ENCODE data around the gene GDPD2.

GDPD2 gene

DNA sequence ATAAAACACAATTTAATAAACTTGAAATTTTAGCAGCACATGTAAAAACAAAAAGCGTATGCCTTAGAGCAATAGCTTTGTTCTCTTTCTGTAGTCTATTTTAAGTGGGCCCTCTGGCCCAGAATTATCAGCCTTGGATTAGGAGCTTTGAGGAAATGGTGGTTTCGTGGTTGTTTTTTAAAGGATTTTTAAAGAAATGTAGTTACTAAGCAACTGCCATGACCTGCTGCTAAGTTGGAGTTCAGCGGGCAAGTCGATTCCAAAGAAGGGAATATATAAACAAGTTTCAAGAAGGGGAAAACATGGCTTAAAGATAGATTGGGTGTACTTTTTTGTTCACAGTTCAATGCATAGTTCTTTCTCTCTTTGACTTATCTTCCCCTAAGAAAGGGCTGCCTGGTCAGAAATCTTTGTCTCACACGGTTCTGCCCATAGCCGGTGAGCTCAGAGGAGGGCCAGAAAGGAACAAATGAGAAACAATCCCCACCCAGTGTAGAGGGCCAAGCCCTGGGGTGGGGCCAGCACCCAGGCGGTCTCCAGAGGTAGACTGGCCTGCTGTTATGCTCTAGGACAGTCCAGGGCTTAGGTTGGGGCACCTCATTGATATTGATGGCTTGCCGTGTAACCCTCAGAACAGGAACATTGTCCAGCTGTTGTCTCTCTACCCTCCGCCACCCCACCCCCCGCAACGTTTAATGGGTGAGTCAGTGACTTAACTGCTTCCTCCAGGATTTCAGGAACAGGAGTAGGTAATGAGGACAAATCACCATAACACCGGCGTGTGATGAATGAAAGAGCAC lies 54.0 kb downstream of the GDPD2 start:
- DNase-seq: no peak

DNA sequence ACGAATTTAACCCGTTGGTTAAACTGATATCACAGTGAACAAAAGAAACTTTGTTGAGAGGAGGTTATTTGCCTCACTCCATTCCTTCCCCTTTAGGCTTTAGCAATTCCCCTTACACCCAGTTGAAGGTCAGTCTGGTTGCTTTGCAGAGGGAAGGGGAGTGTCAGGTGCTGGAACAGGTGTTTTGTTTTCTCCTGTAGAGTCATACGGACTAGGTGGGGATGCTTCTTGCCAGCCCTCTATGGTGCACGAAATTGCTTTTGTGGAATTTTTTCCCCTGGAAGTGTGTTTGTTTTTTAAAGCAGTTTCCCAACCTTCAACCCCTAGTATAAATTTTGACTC lies 54.6 kb downstream of the GDPD2 start:
- DNase-seq: no peak

DNA sequence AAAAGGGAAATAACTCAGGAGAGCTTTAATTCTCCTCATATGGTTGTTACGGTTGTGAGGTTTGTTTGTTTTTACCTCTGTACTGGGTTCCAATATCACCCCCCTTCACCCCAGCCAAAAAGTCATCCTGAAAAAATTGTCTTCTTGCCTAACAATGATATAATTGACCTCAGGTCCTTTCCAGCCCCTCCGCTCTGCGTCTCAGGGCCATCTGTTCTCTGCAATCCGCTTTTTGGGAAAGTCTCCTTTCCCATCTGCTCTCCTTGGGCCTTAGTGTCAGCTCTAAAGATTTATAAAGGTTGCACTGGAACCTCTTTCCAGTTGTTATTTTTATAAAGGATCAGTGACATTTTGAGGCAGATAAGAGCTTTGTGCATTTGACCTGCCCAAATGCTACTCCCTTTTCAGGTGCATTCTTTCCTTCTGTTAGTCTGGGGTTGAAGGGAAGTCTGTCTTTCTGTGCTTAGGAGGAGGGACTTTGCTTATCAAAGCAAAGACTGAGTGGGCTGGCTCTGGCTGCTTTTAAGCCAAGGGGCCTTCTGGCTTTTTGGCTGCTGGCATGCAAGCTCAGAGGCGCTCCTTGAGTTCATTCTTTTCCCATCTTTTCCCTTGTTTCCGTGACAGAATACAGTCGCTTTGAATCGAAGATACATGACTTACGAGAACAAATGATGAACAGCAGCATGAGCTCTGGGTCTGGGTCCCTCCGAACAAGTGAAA lies 55.6 kb downstream of the GDPD2 start:
- DNase-seq: no peak

DNA sequence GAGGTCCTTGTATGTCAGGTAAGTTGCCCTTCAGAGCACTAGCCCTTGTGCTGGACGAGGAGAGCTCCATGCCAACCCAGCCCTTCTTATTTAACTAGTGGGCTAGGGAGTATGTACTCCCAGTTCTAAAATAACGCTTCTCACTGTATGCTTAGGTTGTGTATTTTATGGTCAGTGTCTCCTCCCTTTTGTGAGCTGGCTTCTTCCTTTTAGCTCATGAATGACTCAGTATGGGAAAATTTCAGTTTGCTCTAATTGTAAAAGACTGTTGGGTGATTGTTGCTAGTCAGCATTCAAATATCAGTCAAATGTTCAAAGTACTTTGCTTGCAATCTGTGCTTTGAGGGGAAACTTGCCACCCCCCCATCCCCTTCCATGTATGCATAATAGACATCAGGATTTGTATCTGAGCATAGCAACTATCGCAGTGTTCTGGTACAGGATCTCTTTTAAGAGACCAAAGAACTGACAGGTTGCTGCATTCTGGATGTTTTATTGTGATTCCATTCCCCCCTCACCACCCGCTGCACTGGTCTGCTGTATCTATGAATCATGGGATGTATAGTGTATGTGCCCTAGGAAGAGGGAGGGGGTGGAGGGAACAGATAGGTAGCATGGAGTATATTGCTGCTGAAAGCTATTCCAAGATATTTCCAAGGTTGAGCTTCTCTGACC lies 56.3 kb downstream of the GDPD2 start:
- no peak for DNase-seq

DNA sequence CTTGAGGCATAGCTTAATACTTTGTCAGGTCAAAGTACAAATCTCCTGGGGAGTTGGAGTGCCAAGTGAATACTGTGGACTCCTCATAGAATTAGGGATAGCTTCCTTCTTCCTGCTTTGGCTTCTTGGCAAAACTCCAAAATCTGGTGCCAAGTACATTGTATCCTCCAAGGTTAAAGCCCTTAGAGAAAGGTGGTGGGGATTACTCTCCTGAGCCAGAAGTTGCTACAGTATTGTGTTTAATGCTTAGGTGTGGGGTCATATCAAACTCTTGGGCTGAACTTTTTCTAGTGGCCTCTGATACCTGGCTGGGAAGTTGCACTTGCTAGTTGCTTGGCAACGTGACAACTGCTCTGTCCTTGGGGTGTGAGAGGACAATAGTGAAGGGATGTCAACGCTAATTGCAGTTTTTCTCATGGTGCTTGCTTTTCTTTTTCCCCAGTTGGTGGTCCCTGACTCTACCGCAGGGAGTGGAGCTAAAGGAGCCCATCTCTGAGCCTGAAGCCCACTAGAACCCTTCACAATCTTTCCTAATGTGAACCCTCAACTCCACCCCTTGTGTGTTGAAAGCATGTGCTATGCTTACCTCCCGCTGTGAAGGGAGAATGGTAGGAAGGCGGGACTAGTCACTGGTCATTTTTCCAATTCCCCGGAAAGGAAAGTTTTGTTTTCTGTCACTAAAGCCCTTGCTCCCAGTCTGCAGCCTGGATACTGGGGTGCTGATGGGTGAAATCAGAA lies 57.0 kb downstream of the GDPD2 start:
- DNase-seq: no peak

DNA sequence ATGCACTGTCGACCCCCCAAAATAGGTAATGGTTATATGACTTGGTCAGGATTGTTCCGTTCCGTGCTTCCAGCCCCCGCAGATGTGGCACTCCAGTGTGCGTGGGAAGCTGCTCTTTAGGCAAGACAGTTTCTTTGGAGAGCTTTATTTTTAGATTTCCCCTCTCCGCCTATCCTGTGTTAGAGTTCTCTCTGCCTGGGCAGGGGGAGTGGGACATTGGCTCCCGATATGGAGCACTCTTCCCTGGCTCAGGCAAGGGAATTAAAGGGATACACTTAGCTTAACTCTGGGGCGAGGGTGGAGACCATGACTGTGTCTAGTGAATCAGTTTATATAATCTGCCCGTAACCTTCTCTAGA lies 57.5 kb downstream of the GDPD2 start:
- no peak for DNase-seq

DNA sequence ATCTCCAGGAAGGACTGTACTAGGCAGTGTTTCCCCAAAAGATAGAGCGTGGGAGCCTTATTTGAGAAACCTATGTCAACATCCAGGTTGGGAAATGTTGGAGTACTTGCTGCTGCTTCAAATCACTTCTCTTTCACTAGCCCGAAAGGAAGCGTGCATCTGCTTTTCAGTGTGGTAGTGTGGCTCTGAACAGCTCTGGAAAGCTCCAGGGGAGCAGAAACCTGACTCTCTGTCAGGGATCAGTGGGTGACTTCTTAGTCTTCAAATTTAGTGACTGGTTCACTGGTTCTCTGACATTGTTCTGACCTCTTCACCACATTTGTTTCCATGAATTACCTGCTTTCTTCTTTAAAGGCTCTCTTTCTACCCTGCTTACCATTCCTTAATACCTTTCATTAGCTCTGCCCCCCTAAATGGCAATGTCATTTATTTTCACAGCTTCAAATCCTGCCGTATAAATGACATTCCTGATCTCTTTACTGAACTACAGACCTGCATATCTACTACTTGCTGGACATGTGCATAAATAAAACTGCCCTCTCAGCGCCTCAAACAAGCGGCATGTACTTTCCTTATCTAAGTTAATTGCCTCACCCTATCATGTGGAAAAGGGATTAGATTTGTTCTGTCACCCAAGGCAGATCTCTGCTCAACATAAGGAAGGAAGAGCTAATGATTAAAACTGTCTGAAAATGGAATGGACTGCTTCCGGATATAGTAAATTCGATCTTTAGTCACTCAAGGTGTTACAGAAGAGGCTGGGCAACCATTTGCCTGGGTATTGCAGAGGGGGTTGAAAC lies 58.6 kb downstream of the GDPD2 start:
- DNase-seq: no peak

DNA sequence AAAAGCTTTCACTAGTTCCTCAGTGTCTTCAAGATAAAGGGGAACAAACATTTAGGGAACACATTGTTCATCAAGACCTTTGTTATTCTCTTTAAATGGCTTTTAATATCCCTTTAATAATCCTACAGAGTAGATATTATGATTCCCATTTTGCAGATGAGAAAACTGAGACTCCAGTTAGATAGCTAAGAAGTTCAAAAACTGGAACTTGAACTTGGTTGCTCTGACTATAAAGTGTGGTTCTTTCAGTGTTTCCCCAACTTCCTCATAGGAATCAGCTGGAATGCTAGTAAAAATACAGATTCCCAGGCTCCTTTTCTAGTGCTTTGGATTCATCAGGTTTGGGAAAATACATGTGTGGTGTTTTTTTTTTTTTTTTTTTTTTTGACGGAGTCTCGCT lies 59.2 kb downstream of the GDPD2 start:
- DNase-seq: no peak
